Bone marrow (tissue), 2 donors: ENCODE measurements around the gene FARS2.

Experiments
- DNase-seq, 2 donors: peaks; one replicate each; lab custom pipeline; 2025; lab: John Stamatoyannopoulos, UW

FARS2 gene

DNA sequence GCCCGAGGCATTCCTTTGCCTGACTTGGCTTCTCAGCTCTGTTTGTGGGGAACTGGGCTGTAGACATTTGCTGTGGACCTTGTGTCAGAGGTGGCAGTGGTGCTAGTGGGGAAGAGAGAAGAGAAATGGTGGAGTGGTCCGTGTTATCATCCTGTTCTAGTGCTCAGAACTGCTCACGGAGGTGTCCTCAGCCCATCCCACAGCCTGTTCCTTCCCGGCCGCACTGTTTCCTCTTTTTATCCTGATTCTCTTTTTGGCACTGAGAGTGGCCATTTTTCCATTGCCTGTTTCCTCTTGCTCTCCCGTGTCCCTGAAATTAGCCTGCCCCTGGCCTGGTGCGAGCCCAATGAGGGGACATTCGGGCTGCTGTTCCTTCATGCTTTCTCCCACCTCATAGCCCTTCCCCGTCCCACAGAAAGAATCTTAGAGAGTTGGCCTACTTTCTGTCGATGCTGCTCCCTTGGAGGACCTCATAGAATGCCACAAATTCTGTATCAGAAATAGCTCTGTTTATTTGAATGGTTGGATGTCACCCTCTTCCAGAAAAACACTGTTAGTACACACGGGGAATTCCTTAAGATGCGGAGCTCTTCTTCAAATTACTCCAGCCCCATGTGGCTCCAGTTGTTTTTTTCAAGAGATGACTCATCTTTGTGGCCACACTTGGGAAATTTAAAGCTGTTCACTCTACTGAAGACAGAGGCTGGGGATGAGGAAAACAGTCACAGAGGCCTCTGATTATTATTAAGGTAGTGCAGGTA, 26.1 kb downstream of the FARS2 start:
- no peak for DNase-seq

DNA sequence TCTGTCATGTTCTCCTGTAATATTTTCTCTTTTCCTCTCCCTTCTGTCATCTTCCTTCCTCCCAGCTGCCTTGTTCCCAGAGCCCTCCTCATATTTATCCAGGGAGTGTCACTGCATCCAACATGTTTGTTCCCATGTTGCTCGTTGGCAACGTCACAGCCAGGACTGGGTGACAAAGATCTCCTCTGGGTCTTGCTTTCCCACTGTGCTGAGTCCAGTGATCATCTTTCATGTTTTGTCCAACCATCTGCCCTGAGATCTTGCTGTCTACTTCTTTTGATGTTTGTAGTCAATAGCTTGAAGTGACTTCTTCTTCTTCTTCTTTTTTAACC, 26.6 kb downstream of the FARS2 start:
- no peak for DNase-seq

DNA sequence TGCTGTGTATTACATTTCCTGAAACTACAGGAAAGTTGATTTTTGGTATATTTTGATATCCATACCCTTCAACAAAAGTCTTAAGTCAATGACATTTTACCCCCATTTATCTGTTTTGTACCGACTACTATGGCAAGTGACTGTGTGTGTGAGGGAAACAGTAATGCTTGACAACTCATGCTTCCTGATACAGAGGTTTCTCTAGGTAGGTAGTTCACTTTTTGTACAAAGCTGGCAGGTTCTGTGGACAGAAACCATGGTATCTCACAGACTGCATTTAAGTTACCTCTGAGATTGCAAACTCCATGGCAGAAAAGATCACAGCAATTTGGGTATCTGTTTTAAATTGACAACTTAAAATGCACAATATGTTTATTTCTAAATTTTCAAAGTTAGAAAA, 28.8 kb downstream of the FARS2 start:
- DNase-seq: no peak

DNA sequence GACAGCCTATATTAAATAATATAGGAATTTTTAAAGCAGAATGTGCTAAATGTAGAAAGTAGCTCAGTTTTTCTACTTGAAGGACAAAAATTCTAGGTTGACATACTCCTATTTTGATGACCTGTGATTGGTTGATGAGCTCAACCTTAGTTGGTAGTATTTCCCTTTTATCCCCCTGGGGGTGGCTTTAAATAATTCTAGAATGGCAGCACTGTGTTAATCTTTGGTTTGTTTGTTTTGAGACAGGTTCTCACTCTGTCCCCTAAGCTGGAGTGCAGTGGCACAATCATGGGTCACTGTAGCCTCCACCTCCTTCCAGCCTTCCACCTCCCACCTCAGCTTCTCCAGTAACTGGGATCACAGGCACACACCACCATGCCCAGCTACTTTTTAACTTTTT, 29.2 kb downstream of the FARS2 start:
- DNase-seq: no peak

DNA sequence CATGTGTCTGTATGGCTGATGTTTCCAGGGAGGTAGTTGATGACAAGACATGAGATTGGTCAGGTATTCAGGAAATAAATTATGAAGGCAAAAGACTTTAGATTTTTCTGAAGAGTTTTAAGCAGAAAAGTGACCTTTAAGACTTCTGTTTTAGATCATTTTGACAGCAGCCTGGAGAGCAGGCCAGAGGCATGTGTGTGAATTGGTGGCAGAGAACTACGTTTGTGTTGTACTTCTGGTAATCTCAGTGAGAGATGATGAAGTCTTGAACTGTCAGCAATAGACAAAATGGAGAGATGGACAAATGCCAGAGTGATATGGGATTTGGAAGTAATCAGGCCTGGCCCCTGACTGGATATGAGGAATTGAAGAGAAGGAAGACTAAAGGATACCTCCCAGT, 30.8 kb downstream of the FARS2 start:
- DNase-seq: no peak

DNA sequence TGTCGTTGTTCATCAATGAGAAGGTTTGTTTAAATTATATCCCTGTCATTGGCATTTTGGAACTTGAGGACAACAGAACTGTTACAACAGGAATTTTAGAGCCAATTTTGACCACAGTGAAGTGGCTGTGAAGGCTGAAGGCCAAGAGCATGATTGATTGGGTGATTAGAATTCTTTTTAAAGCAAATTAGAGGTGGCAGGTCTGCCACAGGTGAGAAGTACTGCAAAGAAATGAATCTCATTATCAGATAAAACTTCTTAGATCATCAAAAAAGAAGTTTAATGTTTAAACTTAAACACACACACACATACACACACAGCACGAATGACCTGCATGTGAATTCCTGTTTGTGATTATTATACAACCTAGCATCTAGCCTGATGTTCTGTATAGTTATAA, 32.4 kb downstream of the FARS2 start:
- no peak for DNase-seq

DNA sequence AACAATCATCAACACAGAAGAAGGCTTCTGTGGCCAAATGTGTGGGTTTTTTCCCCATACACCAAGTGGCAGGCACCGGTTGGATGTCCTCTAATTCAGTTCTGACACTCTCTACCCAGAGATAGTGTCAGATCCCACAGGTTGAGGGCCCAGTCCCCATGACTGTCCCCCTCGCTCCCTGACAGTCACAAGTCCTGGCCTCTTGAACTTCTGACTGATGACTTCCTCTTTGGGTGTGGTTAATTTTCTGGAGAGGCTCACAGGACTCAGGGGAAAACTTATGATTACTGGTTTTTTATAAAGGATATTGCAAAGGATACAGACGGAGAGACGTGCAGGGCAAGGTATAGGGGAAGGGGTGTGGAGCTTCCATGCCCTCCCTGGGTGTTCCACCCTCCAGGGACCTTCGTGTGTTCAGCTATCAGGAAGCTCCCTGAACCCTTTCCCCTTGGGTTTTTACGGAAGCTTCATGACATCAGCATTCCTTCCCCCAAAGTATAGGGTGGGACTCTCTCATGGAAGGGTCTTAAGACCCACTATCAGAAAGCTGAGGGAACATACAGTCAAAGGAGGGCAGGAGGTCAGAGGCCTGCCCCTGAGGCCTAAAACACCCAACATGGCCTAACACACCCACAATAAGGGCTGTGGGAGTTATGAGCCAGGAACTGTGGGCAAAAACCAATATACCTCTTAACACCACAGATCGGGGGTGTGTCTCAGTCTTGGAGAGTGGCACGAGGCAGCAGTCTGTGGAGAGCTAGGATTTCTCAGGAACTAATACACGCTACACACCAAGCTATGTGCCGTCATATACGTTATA, 33.3 kb downstream of the FARS2 start:
- no peak for DNase-seq

DNA sequence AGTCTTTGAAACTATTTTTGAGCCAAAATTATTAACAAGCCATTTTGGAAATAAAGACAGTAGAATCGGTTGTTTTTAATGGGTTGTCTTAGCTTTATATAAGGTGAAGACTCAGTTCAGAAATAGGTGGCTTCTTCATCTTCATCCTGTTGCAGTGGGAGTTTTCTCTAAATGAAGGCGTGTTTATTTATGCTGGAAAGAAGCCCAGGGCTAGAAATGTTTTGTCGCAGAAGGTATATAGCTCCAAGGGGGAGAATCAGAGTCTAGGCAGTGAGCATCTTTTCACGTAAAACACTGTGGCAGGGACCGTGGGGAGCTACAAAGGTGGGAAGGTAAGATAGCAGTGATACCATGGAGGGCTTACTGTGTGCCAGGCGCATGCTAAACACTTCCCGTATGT, 34.3 kb downstream of the FARS2 start:
- DNase-seq: no peak

DNA sequence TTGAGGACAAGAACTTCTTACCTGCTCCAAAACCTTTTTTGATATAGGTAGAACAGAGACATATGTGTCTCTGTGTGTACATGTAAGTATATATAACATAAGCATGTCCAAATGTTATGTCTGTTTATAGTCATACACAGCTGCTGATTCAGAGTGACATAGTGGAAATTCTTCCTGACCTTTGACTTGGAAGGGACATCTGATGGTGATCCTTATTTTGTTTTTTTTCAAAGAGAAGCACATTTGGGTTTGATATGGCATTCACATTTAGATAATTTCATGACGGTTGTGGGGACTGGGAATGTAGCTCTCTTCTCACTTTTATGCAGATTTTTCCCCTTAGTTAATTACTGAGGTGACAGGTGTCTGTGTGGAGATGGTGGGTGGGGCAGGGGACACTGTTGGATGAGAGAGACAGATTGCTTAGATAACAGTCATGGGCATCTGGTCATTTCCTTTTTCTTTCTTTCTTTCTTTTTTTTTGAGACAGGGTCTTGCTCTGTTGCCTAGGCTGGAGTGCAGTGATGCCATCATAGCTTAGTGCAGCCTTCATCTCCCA, 39.0 kb downstream of the FARS2 start:
- no peak for DNase-seq

DNA sequence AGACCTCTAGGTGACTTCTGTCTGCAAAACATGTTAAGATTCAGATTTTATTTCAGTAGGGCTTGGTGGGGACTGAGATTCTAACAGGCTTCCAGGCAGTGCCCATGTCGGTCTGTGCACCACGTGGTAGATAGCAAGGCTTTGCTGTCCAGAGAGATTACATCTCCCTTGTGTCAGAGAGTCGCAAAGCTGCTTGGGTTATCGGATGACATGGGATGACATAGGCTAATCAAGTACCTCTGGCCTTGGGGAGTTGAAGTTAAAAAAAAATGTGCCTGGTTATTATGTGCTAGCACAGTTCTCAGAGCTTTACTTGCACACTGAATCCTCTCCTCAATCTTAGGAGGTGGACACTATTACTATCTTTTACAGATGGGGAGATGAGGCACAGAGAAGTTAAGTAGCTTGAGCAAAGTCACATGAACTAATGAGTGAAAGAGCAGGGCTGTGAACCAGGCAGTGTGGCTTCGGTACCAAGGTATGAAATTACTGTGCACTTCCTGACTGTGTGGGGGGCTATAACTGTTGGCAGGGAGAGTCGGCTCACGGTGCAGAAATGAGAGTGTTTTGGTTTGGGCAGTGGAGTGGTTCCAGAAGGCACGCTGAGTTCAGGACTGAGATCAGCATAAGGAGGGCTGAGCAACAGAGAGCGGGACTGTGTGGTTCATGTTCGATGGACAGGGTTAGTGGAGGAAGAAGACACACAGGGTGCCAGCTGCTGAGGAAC, 41.1 kb downstream of the FARS2 start:
- DNase-seq: no peak

DNA sequence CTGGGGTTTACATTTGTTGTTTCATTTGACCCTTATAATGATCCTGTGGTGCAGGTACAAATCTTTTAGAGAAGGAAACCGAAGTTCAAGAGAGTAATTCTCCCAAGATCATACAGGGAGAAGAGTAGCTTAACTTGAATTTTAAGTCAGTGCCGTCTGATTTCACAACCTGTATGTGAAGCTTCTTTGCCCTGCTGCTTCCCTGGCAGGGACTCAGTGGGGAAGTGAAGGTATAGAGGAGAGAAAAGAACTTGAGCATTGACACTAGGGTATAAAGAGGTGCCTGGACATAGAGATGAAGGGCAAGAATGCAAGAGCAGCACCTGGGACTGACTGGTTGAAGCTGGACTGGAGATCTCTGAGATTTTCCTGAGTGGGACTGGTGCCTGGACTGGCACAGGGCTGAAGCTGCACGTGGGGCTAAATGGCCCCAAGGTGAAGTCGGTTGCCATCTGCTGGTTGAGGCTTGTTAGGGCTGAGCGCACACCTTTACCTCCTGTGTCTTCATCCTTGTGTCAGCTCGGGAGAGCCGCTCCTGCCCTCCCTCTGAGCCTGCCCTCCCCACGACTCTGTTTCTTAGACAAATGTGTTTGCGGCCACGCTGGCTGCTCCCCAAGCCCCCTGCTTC, 41.8 kb downstream of the FARS2 start:
- no peak for DNase-seq

DNA sequence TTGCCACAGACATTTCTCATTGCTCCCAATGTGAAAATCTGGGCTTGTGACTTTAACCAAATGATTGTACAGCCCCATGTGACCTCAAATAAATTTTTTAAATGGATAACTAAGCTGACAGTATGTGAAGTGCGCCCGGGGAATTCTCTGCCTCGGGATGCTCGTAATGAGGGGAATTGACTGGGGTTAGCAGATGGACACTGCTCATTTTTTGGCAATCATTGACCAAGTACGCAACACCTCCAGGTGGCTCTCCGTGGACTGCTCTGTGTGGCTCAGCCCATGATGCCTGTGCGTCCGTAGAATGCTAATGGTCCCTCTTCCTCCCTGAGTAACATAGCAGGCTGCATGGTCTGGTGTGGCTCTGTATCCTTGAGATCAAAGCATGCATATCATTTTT, 42.4 kb downstream of the FARS2 start:
- no peak for DNase-seq

DNA sequence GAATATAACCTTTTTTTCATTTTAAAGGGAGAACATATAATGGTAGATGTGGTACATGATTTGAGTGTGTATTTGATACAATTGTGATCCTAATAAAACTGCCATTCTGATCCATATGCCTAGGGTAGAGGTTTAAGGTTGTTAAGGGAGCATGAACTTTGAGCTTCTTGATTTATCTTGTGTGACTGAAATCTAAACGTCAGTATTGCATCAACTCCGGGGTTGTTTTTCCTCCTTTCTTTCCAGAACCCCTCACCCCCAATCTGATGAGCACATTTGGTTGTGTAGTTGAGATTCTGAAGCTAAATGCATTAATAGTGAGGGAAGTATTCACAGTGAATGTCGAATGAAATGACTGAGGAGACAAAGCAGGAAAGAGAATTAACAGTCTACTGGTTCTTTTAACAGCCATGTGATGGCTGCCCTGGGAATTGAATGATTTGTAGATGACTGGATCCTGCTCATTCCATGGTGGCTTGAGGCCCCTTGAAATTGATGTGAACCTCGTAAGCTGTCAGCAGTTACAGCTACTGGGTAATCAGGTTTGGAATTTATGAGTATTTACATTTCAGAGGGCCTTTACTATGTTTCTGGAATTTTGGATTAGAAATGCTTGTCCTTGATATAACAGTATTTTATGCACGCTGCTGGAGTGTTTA, 44.8 kb downstream of the FARS2 start:
- no peak for DNase-seq

DNA sequence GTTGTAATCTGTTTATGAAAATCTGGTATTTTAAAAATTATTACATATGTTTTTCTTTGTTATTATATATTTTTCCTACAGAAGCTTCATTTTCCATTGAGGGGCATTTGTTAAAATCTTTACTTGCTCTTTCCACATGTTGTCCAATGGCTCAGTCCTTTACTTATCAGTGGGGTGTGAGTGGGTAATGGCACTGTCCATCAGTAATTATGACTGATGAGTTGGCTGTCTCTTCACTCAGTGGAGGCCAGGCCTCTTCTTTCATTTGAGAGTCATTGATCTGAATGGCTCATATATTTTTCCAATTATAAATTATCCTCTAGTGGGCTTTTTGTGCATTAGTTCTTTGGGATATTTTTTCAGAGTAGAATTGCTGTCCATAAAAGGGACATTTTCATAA, 45.7 kb downstream of the FARS2 start:
- no peak for DNase-seq

DNA sequence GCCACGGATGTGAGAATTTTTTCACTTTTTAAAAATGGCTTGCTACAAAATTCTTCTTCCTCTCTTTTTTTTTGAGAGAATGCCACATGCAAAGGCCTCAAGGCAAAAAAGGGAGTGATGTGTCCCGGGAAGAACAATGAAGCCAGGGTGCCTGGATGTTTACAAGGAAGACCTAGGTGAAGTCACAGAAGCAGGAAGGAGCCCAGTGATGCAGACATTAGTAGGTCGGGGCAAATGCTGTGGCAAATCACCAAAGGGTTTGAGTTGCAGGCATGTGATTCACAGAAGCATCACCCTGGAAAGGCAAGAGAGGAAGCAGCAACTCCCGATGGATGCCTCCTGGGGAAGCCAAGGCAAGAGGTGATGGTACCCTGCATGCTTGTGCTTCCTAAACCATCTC, 46.8 kb downstream of the FARS2 start:
- no peak for DNase-seq

DNA sequence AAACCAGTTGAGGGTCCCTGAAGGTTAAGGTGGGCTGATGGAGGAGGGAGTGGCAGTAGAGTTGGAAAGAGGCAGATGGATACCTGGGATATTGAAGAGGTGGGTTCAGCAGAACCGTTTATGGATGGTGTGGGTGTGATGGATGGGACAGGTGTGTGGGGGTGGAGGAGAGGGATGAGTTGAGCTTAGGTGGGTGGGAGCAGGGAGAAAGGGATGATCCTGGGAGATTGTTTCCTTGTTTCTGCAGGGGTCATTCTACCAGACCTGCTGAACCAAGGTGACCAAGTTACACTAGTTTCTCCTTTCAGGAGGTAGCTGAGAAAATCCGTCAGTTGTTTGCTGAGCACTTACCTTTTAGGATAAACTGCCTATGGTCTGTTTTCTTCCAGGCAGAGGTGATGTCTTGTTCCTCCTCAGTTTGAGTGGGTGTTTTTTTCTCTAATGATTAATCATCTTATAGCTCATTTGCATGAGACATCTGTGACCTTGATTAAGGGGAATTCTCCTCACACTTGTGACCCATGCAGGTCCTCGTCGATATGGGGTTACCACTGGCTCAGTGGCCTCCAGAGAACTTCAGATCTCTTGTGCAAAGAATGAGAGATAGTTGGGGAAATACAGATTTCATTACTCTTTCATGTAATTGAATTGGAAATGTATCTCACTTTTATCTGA, 53.0 kb downstream of the FARS2 start:
- no peak for DNase-seq

DNA sequence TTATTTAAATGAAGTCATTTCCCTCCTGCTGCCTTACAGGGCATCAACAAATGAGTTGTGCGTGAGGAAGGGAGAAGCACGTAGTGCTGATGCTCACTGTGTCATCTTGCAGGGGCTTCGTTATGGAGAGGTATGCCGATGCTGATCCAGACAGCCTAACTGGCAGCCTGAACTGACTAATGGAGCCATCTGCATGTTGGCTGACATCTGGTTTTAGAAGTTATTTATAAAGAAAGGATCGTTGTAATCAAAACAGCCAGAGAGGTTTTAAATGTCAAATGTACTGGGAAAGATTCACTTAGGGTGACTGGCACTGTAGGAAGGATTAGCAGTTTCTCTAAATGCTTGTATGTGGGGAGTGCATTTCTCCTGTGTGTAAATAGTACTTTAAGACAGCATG, 54.6 kb downstream of the FARS2 start:
- no peak for DNase-seq

DNA sequence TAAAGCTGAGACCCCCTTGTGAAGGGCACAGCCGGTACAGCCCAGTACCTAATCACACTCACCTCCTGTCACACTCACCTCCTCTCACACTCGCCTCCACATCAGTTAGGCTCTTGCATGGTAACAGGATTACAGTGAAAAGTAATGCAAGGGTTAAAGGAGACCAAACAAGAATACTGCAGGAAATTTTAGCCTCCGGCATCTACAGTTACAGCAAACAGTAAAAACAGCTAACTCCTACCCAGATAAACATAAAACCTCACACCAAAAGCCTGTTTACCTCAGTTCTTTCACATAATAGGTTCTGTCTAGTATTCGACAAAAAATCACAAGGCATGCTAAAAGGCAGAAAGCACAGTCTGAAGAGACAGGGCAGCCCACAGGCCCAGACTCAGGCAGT, 55.6 kb downstream of the FARS2 start:
- no peak for DNase-seq

DNA sequence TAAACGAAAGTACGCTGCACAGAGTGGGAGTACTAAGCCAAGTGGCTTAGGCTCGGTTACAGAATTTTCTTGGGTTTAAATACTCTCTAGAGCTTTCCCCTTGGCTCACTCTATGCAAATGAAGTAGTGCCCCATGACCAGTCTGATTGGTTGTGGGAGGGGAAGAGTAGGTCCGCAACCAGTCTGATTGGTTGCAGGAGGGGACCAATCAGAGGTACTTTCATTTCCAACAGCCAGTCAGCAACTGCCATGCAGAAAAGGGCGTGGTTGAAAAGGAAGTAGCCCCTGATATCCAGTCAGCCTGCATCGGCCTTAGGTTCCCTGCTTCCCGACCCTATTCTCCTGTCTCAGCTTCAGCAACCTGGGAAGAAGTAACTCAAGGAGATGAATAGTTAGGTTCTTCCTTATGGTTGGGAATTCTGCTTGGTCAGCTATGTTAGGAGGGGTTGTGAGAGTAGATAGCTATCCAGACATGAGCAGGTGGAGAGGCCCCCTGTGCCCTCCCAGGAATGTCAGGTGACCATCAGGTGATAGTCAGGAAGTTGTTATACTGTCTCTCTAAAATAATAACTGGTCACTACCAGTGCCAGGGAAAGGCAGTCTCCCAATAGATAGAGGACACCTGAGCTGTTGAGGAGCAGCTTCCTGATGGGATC, 57.4 kb downstream of the FARS2 start:
- DNase-seq: no peak

DNA sequence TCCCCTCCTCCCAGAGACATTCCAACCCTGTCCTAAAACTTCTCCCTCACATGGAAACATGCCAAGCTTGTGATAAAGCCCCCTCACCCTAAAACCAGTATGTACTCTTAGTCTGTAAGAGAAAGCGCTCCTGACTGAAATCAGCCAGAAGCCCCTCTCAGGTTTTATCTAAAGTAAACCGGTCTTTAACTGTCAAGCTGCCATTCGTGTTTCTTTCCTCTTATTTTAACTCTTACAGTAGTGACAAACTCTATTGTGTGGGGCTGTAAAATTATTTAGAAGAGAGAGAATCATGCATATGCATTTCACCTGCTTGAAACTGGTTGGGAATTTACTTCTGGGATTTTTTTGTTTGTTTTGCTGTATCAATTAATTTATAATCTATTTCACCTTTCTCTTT, 62.7 kb downstream of the FARS2 start:
- DNase-seq: no peak

DNA sequence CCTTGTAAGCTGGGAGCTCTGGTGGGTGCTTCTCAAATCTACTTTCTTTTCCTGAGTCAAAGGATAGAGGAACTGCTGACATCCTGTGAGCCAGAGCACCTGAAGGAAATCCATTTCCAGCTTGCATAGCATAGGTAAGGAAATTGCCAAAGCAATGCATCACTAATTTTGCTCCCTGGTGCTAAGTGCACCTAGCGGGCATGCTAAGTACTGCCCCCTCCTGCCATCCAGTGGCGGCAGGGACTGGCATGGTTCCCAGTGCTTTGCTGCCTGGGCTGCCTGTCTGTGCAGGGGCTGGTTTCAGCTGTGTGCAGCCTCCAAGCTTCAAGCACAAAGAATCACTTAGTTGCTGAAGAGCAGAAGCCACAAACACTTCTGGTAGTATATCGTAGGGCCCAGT, 63.9 kb downstream of the FARS2 start:
- no peak for DNase-seq
